Endodermal cell (in vitro differentiated cells): ENCODE data around the gene IDI2. TPM values are rescaled to one million over a fixed set of nuclear protein-coding genes. Genes with fewer than 3 reads are reported as not detected.

Experiments used
- DNase-seq: peaks from one replicate; pipeline ENCODE4 v3.0.0-alpha.2; 2017
- H3K27ac ChIP-seq: 2 replicates; pipeline ENCODE4 v1.5.1; 2013; ENCODE audit warnings: mild to moderate bottlenecking, low read depth, low read length, moderate library complexity
- H3K27me3 ChIP-seq: 2 replicates; pipeline ENCODE4 v1.6.1; 2013; ENCODE audit warnings: mild to moderate bottlenecking, low read length, moderate library complexity; ENCODE audit not compliant: insufficient read depth, control insufficient read depth, poor library complexity, severe bottlenecking
- H3K36me3 ChIP-seq: 2 replicates; pipeline ENCODE4 v1.7.0; 2013; ENCODE audit warnings: mild to moderate bottlenecking, low read length, moderate library complexity; ENCODE audit not compliant: control insufficient read depth, insufficient read depth
- H3K4me1 ChIP-seq: one replicate; pipeline ENCODE4 v1.7.0; 2013; ENCODE audit warnings: low read length; ENCODE audit not compliant: control insufficient read depth, insufficient read depth
- H3K4me3 ChIP-seq: 2 replicates; pipeline ENCODE4 v1.5.1; 2013; ENCODE audit warnings: mild to moderate bottlenecking, low read length, moderate library complexity
- H3K9ac ChIP-seq: 2 replicates; pipeline ENCODE4 v1.6.1; 2013; ENCODE audit warnings: mild to moderate bottlenecking, low read length, moderate library complexity; ENCODE audit not compliant: poor library complexity, severe bottlenecking; ENCODE audit errors: extremely low read depth
- H3K9me3 ChIP-seq: 2 replicates; pipeline ENCODE4 v1.6.1; 2013; ENCODE audit warnings: mild to moderate bottlenecking, low read length, moderate library complexity; ENCODE audit not compliant: control insufficient read depth
- H3K27ac Mint-ChIP-seq: 2 replicates; pipeline ENCODE4 v1.8.0; 2020; ENCODE audit warnings: mixed read lengths
- H3K27me3 Mint-ChIP-seq: 2 replicates; pipeline ENCODE4 v1.8.0; 2021; ENCODE audit warnings: mild to moderate bottlenecking, mixed read lengths; ENCODE audit not compliant: insufficient read depth
- H3K36me3 Mint-ChIP-seq: 2 replicates; pipeline ENCODE4 v1.8.0; 2020; ENCODE audit warnings: low read depth, mixed read lengths
- H3K4me1 Mint-ChIP-seq: 2 replicates; pipeline ENCODE4 v1.8.0; 2020; ENCODE audit warnings: mixed read lengths
- H3K4me3 Mint-ChIP-seq: 2 replicates; pipeline ENCODE4 v1.8.0; 2020; ENCODE audit warnings: mild to moderate bottlenecking, moderate library complexity, mixed read lengths
- H3K9me3 Mint-ChIP-seq: 2 replicates; pipeline ENCODE4 v1.8.0; 2020; ENCODE audit warnings: mild to moderate bottlenecking, mixed read lengths
- CTCF ChIP-seq: fragments of 200-600 bp; sonication (generic); conservative IDR thresholded peaks from 2 replicates; pipeline ENCODE4 v1.5.0; 2021; ENCODE audit warnings: antibody characterized with exemption, mild to moderate bottlenecking
- WGBS, 2 experiments: methylation state at CpG; one replicate each; pipeline versions ENCODE4 v1.1.5 to v1.1.7; 2013; ENCODE audit warnings: missing lambda C conversion rate in 2 of 2, mixed read lengths in 1 of 2; ENCODE audit not compliant: insufficient coverage in 1 of 2, insufficient read length in 1 of 2; 5-methylcytosine and 5-hydroxymethylcytosine counted together
- total RNA-seq, 2 donors: library from RNA; stranded (reverse); fragmentation: NEBNext Ultra II Directional in 1 of 2; extraction: Animal tissue kit (Norgen Biotek cat#: 25700) in 1 of 2; gene quantifications; 2 replicates in 1 of 2; 3 replicates in 1 of 2; pipeline ENCODE4 v1.2.1, GENCODE V29; 2021

The IDI2 gene
- total RNA-seq, 2 donors from 2014 or later = not detected

DNA sequence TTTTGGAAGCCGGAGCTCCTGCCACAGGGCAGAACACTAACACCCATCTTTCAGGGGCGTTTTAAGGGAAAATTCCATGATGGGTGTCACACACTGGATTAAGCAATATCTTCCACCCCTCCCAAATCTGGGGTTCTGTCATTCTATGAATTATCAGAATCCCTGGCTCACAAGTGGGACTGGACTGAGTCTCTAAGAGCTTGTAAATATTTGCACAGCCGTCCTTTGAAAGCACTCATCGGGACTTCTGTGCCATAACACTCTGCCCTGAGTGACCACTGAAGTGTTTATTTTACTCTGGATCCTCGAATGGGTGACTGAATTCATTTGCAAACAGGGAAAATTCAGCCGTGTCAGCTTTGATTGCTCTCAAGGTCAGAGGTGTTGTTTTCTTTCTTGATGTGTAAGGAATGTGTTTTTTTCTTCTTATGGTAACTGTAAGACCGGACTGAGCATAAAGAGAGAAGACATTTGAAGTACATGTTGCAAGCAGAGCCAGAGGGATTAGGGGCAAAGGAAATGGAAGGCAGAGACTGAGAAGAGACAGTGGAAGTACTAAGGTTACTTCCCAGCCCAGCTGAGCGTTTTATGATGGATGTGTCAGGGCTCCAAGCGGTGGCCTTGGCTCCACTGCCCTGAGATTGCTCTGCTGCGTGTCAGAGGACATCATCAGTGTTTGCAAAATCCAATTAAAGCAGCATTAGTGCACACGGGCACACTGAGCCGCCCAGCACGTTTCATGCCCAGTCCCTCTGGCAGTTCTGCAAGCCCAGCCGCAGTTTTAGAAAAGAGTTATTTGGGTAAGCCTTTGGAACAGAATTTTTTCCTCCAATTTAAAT lies 55.1 kb downstream of the IDI2 start:
- DNase-seq = no peak
- H3K27me3 Mint-ChIP-seq = peaks cover 1% of the 10 kb centered on the region
- peaks cover 20% of the 10 kb centered on the region for H3K9me3 Mint-ChIP-seq
- Histone ChIP-seq H3K9me3 (peaks cover 15% of the 10 kb centered on the region), H3K9ac (no peak overlapping the region), H3K4me3 (no peak overlapping the region), H3K4me1 (peaks cover 33% of the 10 kb centered on the region), H3K27ac (no peak overlapping the region), H3K36me3 (no peaks in the 10 kb centered on the region), H3K27me3 (no peaks in the 10 kb centered on the region)
- peaks cover 27% of the 10 kb centered on the region for H3K4me1 Mint-ChIP-seq
- H3K27ac Mint-ChIP-seq = no peak overlapping the region
- TF ChIP-seq CTCF = no peak
- WGBS, 2 experiments = 80 to 82% methylated on average over 14 of the region's 14 CpGs
- no peaks in the 10 kb centered on the region for H3K36me3 Mint-ChIP-seq
- no peak overlapping the region for H3K4me3 Mint-ChIP-seq

DNA sequence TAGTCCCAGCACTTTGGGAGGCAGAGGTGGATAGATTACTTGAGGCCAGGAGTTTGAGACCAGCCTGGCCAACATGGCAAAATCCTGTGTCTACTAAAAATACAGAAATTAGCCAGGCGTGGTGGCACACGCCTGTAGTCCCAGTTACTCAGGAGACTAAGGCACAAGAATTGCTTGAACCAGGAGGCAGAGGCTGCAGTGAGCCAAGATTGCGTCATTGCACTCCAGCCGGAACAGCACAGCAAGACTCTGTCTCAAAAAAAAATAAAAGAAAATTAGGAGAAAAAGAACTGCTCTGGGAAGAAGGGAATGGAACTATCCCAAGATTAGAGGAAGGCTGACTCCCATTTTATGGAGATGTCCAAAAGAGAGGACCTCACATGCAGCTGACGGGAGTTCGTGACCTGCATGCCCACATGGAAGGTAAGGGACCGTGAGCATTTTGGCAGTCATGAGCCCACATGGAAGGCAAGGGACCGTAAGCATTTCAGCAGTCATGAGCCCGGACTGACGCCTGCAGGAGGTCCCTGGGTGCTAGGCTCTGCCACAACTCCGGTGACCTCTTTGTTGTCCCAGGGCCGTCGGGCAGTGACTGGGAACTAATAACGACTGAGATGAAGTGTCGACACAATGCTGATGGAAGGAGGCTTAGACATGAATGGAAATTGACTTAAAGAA lies 56.0 kb downstream of the IDI2 start:
- H3K27me3 Mint-ChIP-seq = peaks cover 1% of the 10 kb centered on the region
- DNase-seq = no peak

More for the DNA sequence above, 56.0 kb downstream of the IDI2 start:
- no peak for TF ChIP-seq CTCF
- H3K9me3 Mint-ChIP-seq = peaks cover 20% of the 10 kb centered on the region
- peaks cover 15% of the 10 kb centered on the region for H3K9me3 ChIP-seq
- no peak overlapping the region for H3K4me3 Mint-ChIP-seq
- H3K4me3 ChIP-seq = no peak overlapping the region
- peaks cover 30% of the 10 kb centered on the region for H3K4me1 ChIP-seq
- H3K27ac Mint-ChIP-seq = no peak overlapping the region
- H3K36me3 ChIP-seq = no peaks in the 10 kb centered on the region
- 89 to 91% methylated on average over 13 to 15 of the region's 15 CpGs for WGBS, 2 experiments
- no peaks in the 10 kb centered on the region for H3K27me3 ChIP-seq
- peaks cover 23% of the 10 kb centered on the region for H3K4me1 Mint-ChIP-seq
- H3K27ac ChIP-seq = no peak overlapping the region
- H3K36me3 Mint-ChIP-seq = no peaks in the 10 kb centered on the region
- no peak overlapping the region for H3K9ac ChIP-seq

Other genes starting within 250 kb of the IDI2 start
- 10 to 100 TPM; 94.1 to 94.3 TPM for gene LARP4B, start 94.2 kb downstream of the IDI2 start, total RNA-seq
- 10 to 100 TPM; 67.2 to 70.9 TPM for gene GTPBP4, start 37.4 kb downstream of the IDI2 start, total RNA-seq
- gene IDI1, start 23.3 kb upstream of the IDI2 start, total RNA-seq = 10 to 100 TPM; 36.3 to 53.3 TPM
- gene WDR37, start 30.5 kb upstream of the IDI2 start, total RNA-seq = 10 to 100 TPM; 10.7 TPM